Measurements from ENCODE around the gene PTGDR2. TPM values are rescaled to one million over a fixed set of nuclear protein-coding genes. Genes with fewer than 3 reads are reported as not detected.

Gene PTGDR2
- total and polyA plus RNA-seq, 9 donors, result 0.07 to 0.46 (median 0.15) TPM; not detected in 2

GRCh38 chr11:60860943-60861342, 5.2 kb upstream of the PTGDR2 start:
- H3K4me3 ChIP-seq, result no peak overlapping the region
- TF ChIP-seq EP300 (IDR thresholded peaks at IDR 0.05), result no peak
- TF ChIP-seq POLR2A (IDR thresholded peaks at IDR 0.05), result no peak
- no peak for TF ChIP-seq CTCF (IDR thresholded peaks at IDR 0.05)
- intact Hi-C loops (cut with DNase I), result no loop called here
- H3K27me3 ChIP-seq, result no peaks in the 10 kb centered on the region
- H3K36me3 ChIP-seq, result no peaks in the 10 kb centered on the region
- 64 to 67% (median 67%) methylated on average over 7 of the region's 7 CpGs for WGBS, 3 donors
- DNase-seq, result peak in 1 of 5 donors; percentile 7
- no peak overlapping the region for H3K27ac ChIP-seq
- no peaks in the 10 kb centered on the region for H3K4me1 ChIP-seq (ENCODE audit: insufficient read depth)
- H3K9me3 ChIP-seq, result no peaks in the 10 kb centered on the region

- H3K9me3 ChIP-seq, result no peaks in the 10 kb centered on the region
- peak in 1 of 5 donors; percentile 7 for DNase-seq
- no peak for TF ChIP-seq POLR2A (IDR thresholded peaks at IDR 0.05)
- TF ChIP-seq EP300 (IDR thresholded peaks at IDR 0.05), result no peak
- TF ChIP-seq CTCF (IDR thresholded peaks at IDR 0.05), result no peak
- H3K4me3 ChIP-seq, result no peak overlapping the region
- H3K4me1 ChIP-seq (ENCODE audit: insufficient read depth), result no peaks in the 10 kb centered on the region
- no peak overlapping the region for H3K27ac ChIP-seq
- H3K36me3 ChIP-seq, result no peaks in the 10 kb centered on the region
- intact Hi-C loops (cut with DNase I), result no loop called here
- 83 to 92% (median 87%) methylated on average over 15 of the region's 15 CpGs for WGBS, 3 donors
- H3K27me3 ChIP-seq, result no peaks in the 10 kb centered on the region
Measured at GRCh38 chr11:60859616-60860250, 4.0 kb upstream of the PTGDR2 start.

- WGBS, 3 donors, result 82 to 91% (median 82%) methylated on average over 4 of the region's 4 CpGs
- Histone ChIP-seq H3K36me3 (no peaks in the 10 kb centered on the region), H3K27me3 (no peaks in the 10 kb centered on the region), H3K27ac (no peak overlapping the region), H3K9me3 (no peaks in the 10 kb centered on the region), H3K4me3 (no peak overlapping the region), H3K4me1 (ENCODE audit: insufficient read depth) (no peaks in the 10 kb centered on the region)
- intact Hi-C loops (cut with DNase I), result no loop called here
- TF ChIP-seq EP300 (IDR thresholded peaks at IDR 0.05), result no peak
- no peak for TF ChIP-seq CTCF (IDR thresholded peaks at IDR 0.05)
- no peak for TF ChIP-seq POLR2A (IDR thresholded peaks at IDR 0.05)
- DNase-seq, result peak in 1 of 5 donors; percentile 23
Measured at GRCh38 chr11:60858731-60859464, 3.1 kb upstream of the PTGDR2 start.

GRCh38 chr11:60858236-60858635, 2.5 kb upstream of the PTGDR2 start:
- WGBS, 3 donors, result 79 to 82% (median 81%) methylated on average over 8 of the region's 8 CpGs
- Histone ChIP-seq H3K4me1 (ENCODE audit: insufficient read depth) (no peaks in the 10 kb centered on the region), H3K36me3 (no peaks in the 10 kb centered on the region), H3K27ac (no peak overlapping the region), H3K9me3 (no peaks in the 10 kb centered on the region), H3K4me3 (no peak overlapping the region), H3K27me3 (no peaks in the 10 kb centered on the region)
- no peak for DNase-seq
- intact Hi-C loops (cut with DNase I), result no loop called here
- TF ChIP-seq EP300 (IDR thresholded peaks at IDR 0.05) (no peak), CTCF (IDR thresholded peaks at IDR 0.05) (no peak), POLR2A (IDR thresholded peaks at IDR 0.05) (no peak)

Measured in ovary (tissue), 9 donors.